GM06990 (cell line): Measurements from ENCODE around the gene TMEM106C.

Experiments
- DNase-seq: peaks from one replicate; pipeline ENCODE4 v3.0.0-alpha.2; 2011; ENCODE audit not compliant: insufficient read length; ENCODE audit errors: extremely low read depth
- H3K27me3 ChIP-seq: replicated peaks from 2 replicates; pipeline ENCODE4 v1.6.0; 2011; ENCODE audit warnings: low read length; ENCODE audit not compliant: control insufficient read depth, insufficient read depth
- H3K36me3 ChIP-seq: 2 replicates; pipeline ENCODE4 v1.5.1; 2011; ENCODE audit warnings: low read length; ENCODE audit not compliant: control insufficient read depth, insufficient read depth
- H3K4me3 ChIP-seq: replicated peaks from 2 replicates; pipeline ENCODE4 v1.5.1; 2011; ENCODE audit warnings: low read depth, mild to moderate bottlenecking, control low read depth, low read length
- CTCF ChIP-seq: IDR thresholded peaks from 2 replicates; pipeline ENCODE4 v1.5.1; 2011; ENCODE audit warnings: low read length, control low read depth, mild to moderate bottlenecking, inconsistent platforms; ENCODE audit not compliant: insufficient read depth, poor library complexity, severe bottlenecking

TMEM106C gene

GRCh38 chr12:47980779-47981495, 17.5 kb downstream of the TMEM106C start:
- no peak for TF ChIP-seq CTCF
- Histone ChIP-seq H3K36me3 (no peaks in the 10 kb centered on the region), H3K27me3 (no peaks in the 10 kb centered on the region; the same call in 1 of the 2 replicates), H3K4me3 (no peak overlapping the region)
- DNase-seq, result no peak

- DNase-seq, result no peak
- no peaks in the 10 kb centered on the region; the same call in 1 of the 2 replicates for H3K27me3 ChIP-seq
These were observed 18.3 kb downstream of the TMEM106C start for GRCh38 chr12:47981496-47982260.

GRCh38 chr12:47982311-47982710, 18.9 kb downstream of the TMEM106C start:
- no peaks in the 10 kb centered on the region; the same call in 1 of the 2 replicates for H3K27me3 ChIP-seq
- DNase-seq, result no peak
- H3K36me3 ChIP-seq, result no peaks in the 10 kb centered on the region
- H3K4me3 ChIP-seq, result no peak overlapping the region
- no peak for TF ChIP-seq CTCF

More at GRCh38 chr12:47981496-47982260, 18.3 kb downstream of the TMEM106C start:
- Histone ChIP-seq H3K4me3 (no peak overlapping the region), H3K36me3 (no peaks in the 10 kb centered on the region)
- no peak for TF ChIP-seq CTCF

GRCh38 chr12:47982770-47983169, 19.4 kb downstream of the TMEM106C start:
- no peak for TF ChIP-seq CTCF
- H3K36me3 ChIP-seq, result no peaks in the 10 kb centered on the region
- H3K4me3 ChIP-seq, result no peak overlapping the region
- no peak for DNase-seq
- no peaks in the 10 kb centered on the region; the same call in 1 of the 2 replicates for H3K27me3 ChIP-seq

GRCh38 chr12:47983541-47984115, 20.2 kb downstream of the TMEM106C start:
- Histone ChIP-seq H3K27me3 (no peaks in the 10 kb centered on the region), H3K4me3 (no peak overlapping the region), H3K36me3 (no peaks in the 10 kb centered on the region)
- TF ChIP-seq CTCF, result no peak
- no peak for DNase-seq
